H1 (cell line): ENCODE measurements around the gene CST5. TPM values are rescaled to one million over a fixed set of nuclear protein-coding genes. Genes with fewer than 3 reads are reported as not detected.

Source experiments
- CTCF ChIA-PET: fragments of 300-600 bp; sonication (Branson Sonifier 250); formaldehyde crosslinking; loops from one replicate; lab custom pipeline; 2021; ENCODE audit not compliant: partially characterized antibody; lab: Charles Lee
- POLR2A ChIA-PET: fragments of 300-600 bp; sonication (Branson Sonifier 250); formaldehyde crosslinking; loops from one replicate; lab custom pipeline; 2021; ENCODE audit warnings: inconsistent platforms; ENCODE audit not compliant: partially characterized antibody; lab: Charles Lee
- DNase-seq, 2 experiments: peaks; one replicate each; pipeline versions ENCODE4 v3.0.0 to v3.0.0-alpha.2; 2010 to 2022; ENCODE audit warnings: low spot score in 2 of 2, low read depth in 1 of 2, mixed read lengths in 1 of 2
- FAIRE-seq: peaks from 2 replicates; lab custom pipeline; 2011; peaks lifted over from hg19 to GRCh38; lab: Jason Lieb, UNC
- H2AFZ ChIP-seq: 2 replicates; pipeline ENCODE4 v1.8.1; 2012; ENCODE audit warnings: low read length, inconsistent platforms
- H2AK5ac ChIP-seq: 2 replicates; pipeline ENCODE4 v1.6.1; 2013; ENCODE audit warnings: low read depth, low read length
- H2BK120ac ChIP-seq: replicated peaks from 2 replicates; pipeline ENCODE3; 2013; ENCODE audit warnings: low read depth, low read length, inconsistent platforms
- H2BK12ac ChIP-seq: 2 replicates; pipeline ENCODE4 v1.6.1; 2013; ENCODE audit warnings: low read depth, low read length
- H2BK15ac ChIP-seq: 2 replicates; pipeline ENCODE4 v1.6.1; 2013; ENCODE audit warnings: low read length
- H2BK20ac ChIP-seq: 2 replicates; pipeline ENCODE4 v1.6.1; 2013; ENCODE audit warnings: low read length
- H2BK5ac ChIP-seq: 2 replicates; pipeline ENCODE4 v1.6.1; 2013; ENCODE audit warnings: low read depth, low read length
- H3K14ac ChIP-seq: 2 replicates; pipeline ENCODE4 v1.6.1; 2013; ENCODE audit warnings: inconsistent platforms; ENCODE audit not compliant: insufficient read length
- H3K18ac ChIP-seq: 2 replicates; pipeline ENCODE4 v1.6.1; 2013; ENCODE audit warnings: low read length; ENCODE audit errors: extremely low read depth
- H3K23ac ChIP-seq: 2 replicates; pipeline ENCODE4 v1.6.1; 2013; ENCODE audit warnings: inconsistent platforms; ENCODE audit not compliant: insufficient read length
- H3K23me2 ChIP-seq: 2 replicates; pipeline ENCODE4 v1.6.1; 2013; ENCODE audit warnings: low read depth, low read length
- H3K27ac ChIP-seq: 2 replicates; pipeline ENCODE4 v1.6.1; 2011; ENCODE audit warnings: low read depth, low read length, inconsistent platforms
- H3K27me3 ChIP-seq, 4 experiments: replicated peaks in 1 of 4; 1 replicate in 1 of 4; 2 replicates in 3 of 4; pipeline versions ENCODE4 v1.6.1 to v1.8.1; 2011 to 2013; ENCODE audit warnings: low read length in 3 of 4, mild to moderate bottlenecking in 3 of 4, inconsistent platforms in 2 of 4, mixed read lengths in 2 of 4, moderate library complexity in 1 of 4; ENCODE audit not compliant: control insufficient read depth in 3 of 4, insufficient read depth in 3 of 4; ENCODE audit errors: extremely low read depth in 1 of 4
- H3K36me3 ChIP-seq, 4 experiments: 2 replicates each; pipeline versions ENCODE4 v1.6.1 to v1.8.1; 2011 to 2013; ENCODE audit warnings: mild to moderate bottlenecking in 4 of 4, low read length in 3 of 4, moderate library complexity in 2 of 4, control low read depth in 1 of 4, inconsistent platforms in 1 of 4; ENCODE audit not compliant: insufficient read depth in 4 of 4, control insufficient read depth in 2 of 4
- H3K4ac ChIP-seq: replicated peaks from 2 replicates; pipeline ENCODE3; 2013; ENCODE audit warnings: low read length, low read depth, mixed read lengths, inconsistent platforms; ENCODE audit not compliant: insufficient read length
- H3K4me1 ChIP-seq, 4 experiments: replicated peaks in 1 of 4; 1 replicate in 1 of 4; 2 replicates in 3 of 4; pipeline versions ENCODE4 v1.6.1 to v1.8.1; 2011 to 2013; ENCODE audit warnings: low read length in 3 of 4, inconsistent platforms in 2 of 4, mixed read lengths in 1 of 4; ENCODE audit not compliant: insufficient read depth in 4 of 4, control insufficient read depth in 3 of 4
- H3K4me2 ChIP-seq, 2 experiments: 2 replicates each; pipeline versions ENCODE4 v1.6.1 to v1.8.1; 2011 to 2013; ENCODE audit warnings: low read depth in 2 of 2, low read length in 2 of 2, control low read depth in 1 of 2, inconsistent platforms in 1 of 2, mild to moderate bottlenecking in 1 of 2; ENCODE audit not compliant: insufficient read depth in 1 of 2
- H3K4me3 ChIP-seq, 4 experiments: fragments of 200-600, 300-600 bp in 1 of 4; sonication (generic), shearing (Covaris generic), sonication (Bioruptor Twin) in 1 of 4; 2 replicates each; pipeline versions ENCODE4 v1.5.1 to v1.8.1; 2011 to 2016; ENCODE audit warnings: low read length in 4 of 4, low read depth in 3 of 4, control low read depth in 2 of 4, inconsistent platforms in 2 of 4, mild to moderate bottlenecking in 2 of 4, mixed read lengths in 1 of 4, moderate library complexity in 1 of 4; ENCODE audit not compliant: insufficient read depth in 2 of 4; ENCODE audit errors: extremely low read depth in 1 of 4
- H3K56ac ChIP-seq: replicated peaks from 2 replicates; pipeline ENCODE3; 2013; ENCODE audit warnings: low read depth, mild to moderate bottlenecking, mixed read lengths, low read length, inconsistent platforms; ENCODE audit not compliant: insufficient read length
- H3K79me1 ChIP-seq: 2 replicates; pipeline ENCODE4 v1.6.1; 2013; ENCODE audit warnings: low read depth, low read length, control low read depth
- H3K79me2 ChIP-seq, 2 experiments: 2 replicates each; pipeline versions ENCODE4 v1.6.1 to v1.8.1; 2012 to 2013; ENCODE audit warnings: low read length in 2 of 2, mild to moderate bottlenecking in 2 of 2, inconsistent platforms in 1 of 2; ENCODE audit not compliant: insufficient read depth in 2 of 2, control insufficient read depth in 1 of 2
- H3K9ac ChIP-seq, 4 experiments: replicated peaks in 1 of 4; 1 replicate in 1 of 4; 2 replicates in 3 of 4; pipeline versions ENCODE4 v1.6.1 to v1.8.1; 2011 to 2013; ENCODE audit warnings: low read depth in 3 of 4, low read length in 3 of 4, control low read depth in 2 of 4, mild to moderate bottlenecking in 2 of 4, moderate library complexity in 2 of 4, inconsistent platforms in 1 of 4; ENCODE audit errors: extremely low read depth in 1 of 4
- H3K9me3 ChIP-seq, 2 experiments: 2 replicates each; pipeline versions ENCODE4 v1.6.1 to v1.8.1; 2012 to 2013; ENCODE audit warnings: mild to moderate bottlenecking in 2 of 2, moderate library complexity in 2 of 2, control low read depth in 1 of 2, inconsistent platforms in 1 of 2, low read depth in 1 of 2, low read length in 1 of 2, mixed read lengths in 1 of 2; ENCODE audit not compliant: insufficient read depth in 2 of 2
- H4K20me1 ChIP-seq, 2 experiments: replicated peaks in 1 of 2; 2 replicates each; pipeline versions ENCODE3 to v1.8.1; 2011 to 2013; ENCODE audit warnings: inconsistent platforms in 2 of 2, low read length in 2 of 2, mild to moderate bottlenecking in 1 of 2; ENCODE audit not compliant: insufficient read depth in 2 of 2, control insufficient read depth in 1 of 2
- H4K5ac ChIP-seq: 2 replicates; pipeline ENCODE4 v1.6.1; 2013; ENCODE audit warnings: low read length, low read depth, mixed read lengths, inconsistent platforms; ENCODE audit not compliant: insufficient read length
- H4K8ac ChIP-seq: 2 replicates; pipeline ENCODE4 v1.8.0; 2013; ENCODE audit warnings: mild to moderate bottlenecking, moderate library complexity, low read length, inconsistent platforms; ENCODE audit not compliant: insufficient read depth; ENCODE audit errors: extremely low read depth
- H4K91ac ChIP-seq: replicated peaks from 2 replicates; pipeline ENCODE3; 2013; ENCODE audit warnings: low read length, mixed read lengths, inconsistent platforms; ENCODE audit not compliant: insufficient read length
- CBX8 ChIP-seq: fragments of 300-800, 300-1000 bp; sonication (generic); IDR thresholded peaks from 2 replicates; pipeline ENCODE4 v1.7.1; 2016; ENCODE audit warnings: low read depth, low read length, borderline replicate concordance
- CHD2 ChIP-seq: IDR thresholded peaks from 2 replicates; pipeline ENCODE4 v1.6.1; 2012; ENCODE audit warnings: low read length, improper control_type of control experiment
- E2F6 ChIP-seq: IDR thresholded peaks from 2 replicates; pipeline ENCODE4 v1.6.1; 2012; ENCODE audit warnings: inconsistent platforms
- GABPA ChIP-seq: IDR thresholded peaks from 2 replicates; pipeline ENCODE4 v1.6.1; 2011; ENCODE audit warnings: mild to moderate bottlenecking, low read length, moderate library complexity, borderline replicate concordance; ENCODE audit not compliant: insufficient read depth
- HDAC2 ChIP-seq, 2 experiments: fragments of 300-600 bp in 1 of 2; sonication (generic) in 1 of 2; IDR thresholded peaks; 2 replicates each; pipeline ENCODE4 v1.6.1; 2011 to 2012; ENCODE audit warnings: low read depth in 2 of 2, low read length in 2 of 2, mild to moderate bottlenecking in 2 of 2, moderate library complexity in 2 of 2, borderline replicate concordance in 1 of 2, inconsistent platforms in 1 of 2
- JUN ChIP-seq: IDR thresholded peaks from 2 replicates; pipeline ENCODE4 v1.6.1; 2011; ENCODE audit warnings: low read depth, mild to moderate bottlenecking, improper control_type of control experiment, low read length
- KDM5A ChIP-seq: fragments of 200-600 bp; IDR thresholded peaks from 2 replicates; pipeline ENCODE4 v1.7.1; 2012; ENCODE audit warnings: mild to moderate bottlenecking, low read length, inconsistent platforms, mixed read lengths
- POLR2AphosphoS5 ChIP-seq: IDR thresholded peaks from 2 replicates; pipeline ENCODE4 v1.6.1; 2011; ENCODE audit warnings: low read depth, low read length
- RNF2 ChIP-seq: fragments of 200-900, 300-1000 bp; sonication (generic); IDR thresholded peaks from 2 replicates; pipeline ENCODE4 v1.7.1; 2016; ENCODE audit warnings: borderline replicate concordance, low read depth, mild to moderate bottlenecking, antibody characterized with exemption, low read length; ENCODE audit not compliant: poor library complexity, severe bottlenecking; ENCODE audit errors: missing control alignments
- SP4 ChIP-seq: IDR thresholded peaks from 2 replicates; pipeline ENCODE4 v1.6.1; 2012; ENCODE audit warnings: low read length, inconsistent platforms
- TAF1 ChIP-seq: IDR thresholded peaks from 2 replicates; pipeline ENCODE4 v1.6.1; 2011; ENCODE audit warnings: mild to moderate bottlenecking, low read depth, low read length
- WGBS, 2 experiments: shearing (Covaris generic) in 1 of 2; methylation state at CpG; one replicate each; pipeline versions ENCODE4 v1.1.6 to v1.1.7; 2013 to 2015; ENCODE audit warnings: low lambda C conversion rate in 2 of 2, mixed read lengths in 2 of 2, inconsistent platforms in 1 of 2, low coverage in 1 of 2, missing lambda C conversion rate in 1 of 2; ENCODE audit not compliant: insufficient replicate concordance in 2 of 2, insufficient coverage in 1 of 2, insufficient read length in 1 of 2; ENCODE audit errors: extremely low coverage in 1 of 2, missing lambda C conversion rate in 1 of 2; 5-methylcytosine and 5-hydroxymethylcytosine counted together
- polyA plus RNA-seq, 7 experiments: library from polyadenylated mRNA; depleted of rRNA in 3 of 7; stranded (reverse) in 5 of 7; unstranded in 2 of 7; fragments of >200 nt in 5 of 7; fragments of 200-250 nt in 2 of 7; gene quantifications; 1 replicate in 5 of 7; 2 replicates in 1 of 7; 4 replicates in 1 of 7; pipeline versions ENCODE4 v1.2.1 to v1.2.3, GENCODE V29; 2011 to 2013; ENCODE audit warnings: missing spikeins in 2 of 7, mixed read lengths in 2 of 7
- total RNA-seq: library from RNA; stranded (reverse); fragmentation: NEBNext Ultra II Directional; extraction: Animal tissue kit (Norgen Biotek cat#: 25700); gene quantifications from 2 replicates; pipeline ENCODE4 v1.2.1, GENCODE V29; 2021

Gene CST5
- total and polyA plus RNA-seq, 2 of the 8 experiments (the other 6 are each of a cell fraction or from before 2014, with no cell fraction given): not detected

- CTCF ChIA-PET: interaction anchor here (1.8 to 4.5 kb wide), 3 partner anchors 13 to 14 kb away, joined by 4 to 24 read pairs (median 5); no protein-coding TSS in a partner anchor
- DNase-seq: no peak
- TF ChIP-seq POLR2AphosphoS5 (no peak), RNF2 (no peak), CBX8 (no peak), JUN (no peak), CHD2 (no peak), SP4 (no peak), GABPA (no peak), TAF1 (no peak), HDAC2 (IDR thresholded peaks at IDR 0.05; ENCODE audit: borderline replicate concordance in 1 of 2, low read depth in 2 of 2, low read length in 2 of 2) (no peak), E2F6 (no peak), KDM5A (no peak)
Measured at GRCh38 chr20:23923891-23924435, 44.4 kb upstream of the CST5 start.

More at GRCh38 chr20:23923891-23924435, 44.4 kb upstream of the CST5 start:
- Histone ChIP-seq H3K79me1 (no peaks in the 10 kb centered on the region), H2AK5ac (no peak overlapping the region), H3K4ac (no peak overlapping the region), H3K36me3 (no peaks in the 10 kb centered on the region), H3K27ac (no peak overlapping the region), H3K9me3 (no peaks in the 10 kb centered on the region), H4K20me1 (no peaks in the 10 kb centered on the region), H3K4me1 (peaks cover 0 to 4% (median 0%) of the 10 kb centered on the region in 4 experiments; a peak in 2 of 7 replicates), H4K91ac (no peak overlapping the region), H3K4me3 (no peak overlapping the region), H3K9ac (no peak overlapping the region), H2BK12ac (no peak overlapping the region), H2BK5ac (no peak overlapping the region), H2BK120ac (no peak overlapping the region), H3K79me2 (no peaks in the 10 kb centered on the region), H4K5ac (no peak overlapping the region), H3K56ac (no peak overlapping the region), H2BK15ac (no peak overlapping the region), H3K14ac (no peak overlapping the region), H4K8ac (no peak overlapping the region; the same call in 1 of the 2 replicates), H3K27me3 (no peaks in the 10 kb centered on the region), H3K4me2 (no peak overlapping the region), H2BK20ac (no peak overlapping the region), H3K23ac (no peak overlapping the region), H2AFZ (no peak overlapping the region), H3K18ac (no peak overlapping the region), H3K23me2 (no peaks in the 10 kb centered on the region; the same call in 1 of the 2 replicates)
- no peak for FAIRE-seq
- POLR2A ChIA-PET: no interaction called here
- WGBS, 2 experiments: 81% methylated on average over 7 of the region's 7 CpGs; no CpG with 5 or more reads in 1 of the 2 experiments
